Measurements from ENCODE around the gene CPHXL2. TPM values are rescaled to one million over a fixed set of nuclear protein-coding genes. Genes with fewer than 3 reads are reported as not detected.

Gene CPHXL2
- not detected in 2 replicates for total RNA-seq

DNA sequence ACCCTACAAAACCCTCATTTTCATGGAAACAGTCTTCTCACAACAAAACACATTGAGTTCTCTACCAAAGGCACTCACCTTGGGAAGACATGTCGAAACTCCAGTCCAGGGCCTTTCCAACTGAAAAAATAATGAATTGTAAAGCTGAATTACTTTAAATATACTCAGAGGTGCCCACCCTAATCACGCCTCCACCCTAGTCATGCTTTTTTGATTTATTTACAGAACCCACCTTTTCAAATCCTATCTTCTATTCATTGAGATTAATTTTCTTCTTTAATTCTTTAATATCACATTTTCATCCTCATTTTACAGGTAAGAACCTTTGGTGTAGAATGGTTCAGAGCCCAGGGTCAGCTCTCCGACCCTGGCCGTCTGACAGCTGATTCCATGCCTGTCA, at the start of gene CPHXL2:
Gene CPHXL2, minus strand, starts transcription at position 101 of the 400 bp plus-strand sequence. Its CDS starts 10 bp downstream, at position 91.

DNA sequence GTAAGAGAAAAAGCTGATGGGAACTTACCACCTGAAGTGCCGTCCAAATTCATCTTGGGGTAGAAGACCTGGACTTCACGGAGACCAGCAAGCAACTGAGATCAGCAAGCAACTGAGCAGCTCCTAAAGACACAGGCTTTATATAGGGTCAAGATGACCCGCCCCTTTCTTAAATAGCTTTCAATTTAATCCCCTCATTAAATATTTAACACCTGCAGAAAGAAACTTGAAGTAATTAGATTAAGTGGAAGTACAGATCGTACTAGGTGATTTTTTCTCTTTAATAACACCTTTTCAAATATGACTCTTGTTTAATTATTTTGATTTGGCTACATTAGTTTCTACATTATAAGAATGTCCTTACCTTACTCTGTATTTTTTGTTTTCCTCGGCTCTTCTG, 49.6 kb upstream of the CPHXL2 start, which contains the start of gene CPHXL:
Gene CPHXL, minus strand, starts transcription at position 101 of the 400 bp plus-strand sequence. Its CDS starts 48 bp downstream, at position 53.

DNA sequence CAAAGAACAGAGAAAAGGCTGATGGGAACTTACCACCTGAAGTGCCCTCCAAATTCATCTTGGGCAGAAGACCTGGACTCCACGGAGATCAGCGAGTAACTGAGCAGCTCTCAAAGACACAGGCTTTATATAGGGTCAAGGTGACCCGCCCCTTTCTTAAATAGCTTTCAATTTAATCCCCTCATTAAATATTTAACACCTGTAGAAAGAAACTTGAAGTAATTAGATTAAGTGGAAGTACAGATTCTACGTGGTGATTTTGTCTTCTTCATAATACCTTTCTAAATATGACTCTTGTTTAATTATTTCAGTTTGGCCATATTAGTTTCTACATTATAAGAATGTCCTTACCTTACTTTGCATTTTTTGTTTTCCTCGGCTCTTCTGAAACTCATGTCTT, 24.6 kb upstream of the CPHXL2 start, which contains the start of gene DUXB:
Gene DUXB, minus strand, starts transcription at position 101 of the 400 bp plus-strand sequence. Its CDS starts 43 bp downstream, at position 58.

DNA sequence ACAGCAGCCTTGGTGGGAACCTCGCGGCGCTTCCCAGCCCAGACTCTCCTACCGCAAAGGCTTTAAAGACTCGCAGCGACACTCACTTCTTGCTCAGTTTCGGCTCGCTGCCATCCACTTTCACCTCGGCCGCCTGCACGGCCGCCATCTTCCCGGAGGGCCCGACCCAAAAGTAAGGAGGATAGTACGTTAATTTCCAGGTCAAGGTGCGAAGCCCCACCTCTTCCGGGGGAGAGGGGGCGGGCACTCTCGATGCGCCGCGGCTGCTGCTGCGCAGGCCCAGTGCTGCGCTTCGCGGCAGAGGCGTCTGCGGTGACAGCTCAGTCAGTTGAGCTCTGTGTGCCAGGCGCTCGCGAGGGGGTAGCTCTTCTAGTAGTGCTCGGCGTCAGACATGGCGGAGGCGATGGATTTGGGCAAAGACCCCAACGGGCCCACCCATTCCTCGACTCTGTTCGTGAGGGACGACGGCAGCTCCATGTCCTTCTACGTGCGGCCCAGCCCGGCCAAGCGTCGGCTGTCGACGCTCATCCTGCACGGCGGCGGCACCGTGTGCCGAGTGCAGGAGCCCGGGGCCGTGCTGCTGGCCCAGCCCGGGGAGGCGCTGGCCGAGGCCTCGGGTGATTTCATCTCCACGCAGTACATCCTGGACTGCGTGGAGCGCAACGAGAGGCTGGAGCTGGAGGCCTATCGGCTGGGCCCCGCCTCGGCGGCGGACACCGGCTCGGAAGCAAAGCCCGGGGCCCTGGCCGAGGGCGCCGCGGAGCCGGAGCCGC, 29.1 kb downstream of the CPHXL2 start, which contains the start of the genes KARS1 and TERF2IP:
Gene KARS1, minus strand, starts transcription at position 174 of the 773 bp plus-strand sequence. Its CDS starts 26 bp downstream, at position 148.
Gene TERF2IP, plus strand, starts transcription at position 282 of the 773 bp plus-strand sequence. Its CDS starts 110 bp downstream, at position 392.

DNA sequence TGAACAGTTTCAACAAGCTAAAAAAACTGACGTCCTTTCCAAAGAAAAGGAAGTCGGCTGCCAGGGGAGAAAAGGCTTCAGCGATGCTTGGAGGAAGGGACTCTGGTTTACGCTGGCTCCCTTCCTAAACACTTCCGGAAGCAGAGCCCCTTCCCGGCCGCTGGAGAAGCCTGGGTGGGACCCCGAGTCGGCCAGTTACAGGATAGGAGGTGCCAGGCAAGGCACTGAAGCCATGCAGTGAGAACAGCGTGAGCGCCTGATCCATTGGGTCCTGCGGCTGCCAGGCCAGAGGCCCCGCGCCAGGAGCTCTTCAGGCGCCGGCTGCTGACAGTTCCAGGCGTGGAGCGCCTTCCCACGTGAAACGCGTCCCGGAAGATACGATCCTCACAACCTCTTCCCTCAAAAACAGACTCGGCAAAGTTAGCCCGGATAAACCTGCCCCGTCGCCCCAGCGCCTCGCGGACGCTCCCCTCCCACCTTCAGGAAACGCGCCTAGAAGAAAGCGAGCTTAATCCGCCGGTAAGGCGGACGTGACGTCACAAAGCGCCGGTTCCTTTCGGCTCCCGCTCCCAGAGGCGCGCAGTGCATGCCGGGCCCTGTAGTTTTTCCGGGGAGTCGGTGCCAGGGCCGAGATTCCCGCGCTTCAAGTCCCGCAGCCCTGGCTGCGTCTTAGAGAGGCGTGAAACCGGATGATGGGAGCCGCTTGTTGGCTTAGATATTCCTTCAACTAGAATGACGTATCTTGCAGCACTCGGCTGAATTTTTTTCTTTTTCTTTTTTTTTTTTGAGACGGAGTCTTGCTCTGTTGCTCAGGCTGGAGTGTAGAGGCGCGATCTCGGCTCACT, 53.8 kb downstream of the CPHXL2 start, which contains the start of gene ADAT1:
Gene ADAT1, minus strand, starts transcription at position 521 of the 845 bp plus-strand sequence. CDS start 2,482 bp downstream, outside the sequence.

Other genes starting within 250 kb of the CPHXL2 start
- gene CFDP1, start 243.5 kb downstream of the CPHXL2 start, total RNA-seq = 48.7 and 52.2 TPM in 2 replicates
- gene TMEM170A, start 212.3 kb downstream of the CPHXL2 start, total RNA-seq = 5.5 and 12.8 TPM in 2 replicates
- 0.43 and 0.70 TPM in 2 replicates for gene CHST6, start 181.6 kb downstream of the CPHXL2 start, total RNA-seq
- not detected in 2 replicates for gene CHST5, start 140.9 kb downstream of the CPHXL2 start, total RNA-seq
- 7.9 and 11.7 TPM in 2 replicates for gene TMEM231, start 120.8 kb downstream of the CPHXL2 start, total RNA-seq
- 54.9 and 66.9 TPM in 2 replicates for gene GABARAPL2, start 110.6 kb downstream of the CPHXL2 start, total RNA-seq
- gene ADAT1, start 53.7 kb downstream of the CPHXL2 start, total RNA-seq = 22.2 and 24.4 TPM in 2 replicates
- 130 and 146 TPM in 2 replicates for gene KARS1, start 29.3 kb downstream of the CPHXL2 start, total RNA-seq
- 36.7 and 51.1 TPM in 2 replicates for gene TERF2IP, start 29.2 kb downstream of the CPHXL2 start, total RNA-seq
- gene DUXB, start 24.5 kb upstream of the CPHXL2 start, total RNA-seq = not detected in 2 replicates
- gene CPHXL, start 49.5 kb upstream of the CPHXL2 start, total RNA-seq = not detected in 2 replicates